H1 (cell line): ENCODE measurements around the gene KANSL3. TPM values are rescaled to one million over a fixed set of nuclear protein-coding genes. Genes with fewer than 3 reads are reported as not detected.

Experiments used
- CTBP2 ChIP-seq: IDR thresholded peaks from 2 replicates; pipeline ENCODE4 v1.7.0; 2011; ENCODE audit warnings: borderline replicate concordance, mild to moderate bottlenecking, moderate library complexity, mixed read lengths, low read length; ENCODE audit not compliant: insufficient read depth, insufficient read length
- EGR1 ChIP-seq: IDR thresholded peaks from 2 replicates; pipeline ENCODE4 v1.6.1; 2011; ENCODE audit warnings: low read depth, low read length, borderline replicate concordance
- HDAC6 ChIP-seq: IDR thresholded peaks from one replicate; pipeline ENCODE4 v1.7.1; 2012; ENCODE audit warnings: low read depth, mild to moderate bottlenecking, inconsistent platforms, low read length, moderate library complexity
- KDM1A ChIP-seq: fragments of 200-600, 300-600 bp; sonication (generic); IDR thresholded peaks from 2 replicates; pipeline ENCODE4 v1.7.1; 2016; ENCODE audit warnings: mild to moderate bottlenecking, low read length, borderline replicate concordance
- RNF2 ChIP-seq: fragments of 200-900, 300-1000 bp; sonication (generic); IDR thresholded peaks from 2 replicates; pipeline ENCODE4 v1.7.1; 2016; ENCODE audit warnings: borderline replicate concordance, low read depth, mild to moderate bottlenecking, antibody characterized with exemption, low read length; ENCODE audit not compliant: poor library complexity, severe bottlenecking; ENCODE audit errors: missing control alignments
- SAP30 ChIP-seq: fragments of 300-600 bp; sonication (generic); IDR thresholded peaks from 2 replicates; pipeline ENCODE4 v1.7.1; 2012; ENCODE audit warnings: low read length, moderate library complexity, mild to moderate bottlenecking, inconsistent platforms; ENCODE audit not compliant: insufficient read depth, insufficient replicate concordance
- SIX5 ChIP-seq: IDR thresholded peaks from 2 replicates; pipeline ENCODE4 v1.6.1; 2011; ENCODE audit warnings: mild to moderate bottlenecking, low read depth, low read length
- TAF1 ChIP-seq: IDR thresholded peaks from 2 replicates; pipeline ENCODE4 v1.6.1; 2011; ENCODE audit warnings: mild to moderate bottlenecking, low read depth, low read length
- polyA plus RNA-seq, 7 experiments: library from polyadenylated mRNA; depleted of rRNA in 3 of 7; stranded (reverse) in 5 of 7; unstranded in 2 of 7; fragments of >200 nt in 5 of 7; fragments of 200-250 nt in 2 of 7; gene quantifications; 1 replicate in 5 of 7; 2 replicates in 1 of 7; 4 replicates in 1 of 7; pipeline versions ENCODE4 v1.2.1 to v1.2.3, GENCODE V29; 2011 to 2013; ENCODE audit warnings: missing spikeins in 2 of 7, mixed read lengths in 2 of 7
- total RNA-seq: library from RNA; stranded (reverse); fragmentation: NEBNext Ultra II Directional; extraction: Animal tissue kit (Norgen Biotek cat#: 25700); gene quantifications from 2 replicates; pipeline ENCODE4 v1.2.1, GENCODE V29; 2021
- TF ChIP-seq, protein P1 (sequence below): fragments of 300-600 bp; sonication (generic); IDR thresholded peaks from 2 replicates; pipeline ENCODE4 v1.7.1; 2012; ENCODE audit warnings: low read length, moderate library complexity, mild to moderate bottlenecking, inconsistent platforms; ENCODE audit not compliant: insufficient replicate concordance
- TF ChIP-seq, protein P2 (sequence below): IDR thresholded peaks from 2 replicates; pipeline ENCODE4 v1.6.1; 2011; ENCODE audit warnings: low read length, improper control_type of control experiment

The KANSL3 gene
- total and polyA plus RNA-seq, 2 of the 8 experiments (the other 6 are each of a cell fraction or from before 2014, with no cell fraction given) = 19.8 to 31.4 TPM

DNA sequence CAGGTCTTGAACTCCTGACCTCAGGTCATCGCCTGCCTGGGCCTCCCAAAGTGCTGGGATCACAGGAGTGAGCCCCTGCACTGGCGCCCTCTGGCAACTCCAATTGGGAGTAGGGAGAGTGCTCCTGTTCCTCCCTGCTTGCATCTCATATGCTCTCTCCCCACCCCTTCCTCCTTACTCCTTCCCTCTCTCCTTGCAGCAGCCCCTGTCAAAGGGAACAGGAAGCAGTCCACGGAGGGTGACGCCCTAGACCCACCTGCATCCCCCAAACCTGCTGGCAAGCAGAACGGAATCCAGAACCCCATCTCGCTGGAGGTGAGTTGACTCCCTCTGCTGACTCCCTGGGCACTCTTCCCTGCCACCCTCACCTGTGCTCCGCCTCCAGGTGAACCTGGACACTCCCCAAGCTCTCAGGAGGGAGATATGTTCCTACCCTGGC is 90.9 kb downstream of the KANSL3 start (continued):
- TF ChIP-seq, protein P1, sequence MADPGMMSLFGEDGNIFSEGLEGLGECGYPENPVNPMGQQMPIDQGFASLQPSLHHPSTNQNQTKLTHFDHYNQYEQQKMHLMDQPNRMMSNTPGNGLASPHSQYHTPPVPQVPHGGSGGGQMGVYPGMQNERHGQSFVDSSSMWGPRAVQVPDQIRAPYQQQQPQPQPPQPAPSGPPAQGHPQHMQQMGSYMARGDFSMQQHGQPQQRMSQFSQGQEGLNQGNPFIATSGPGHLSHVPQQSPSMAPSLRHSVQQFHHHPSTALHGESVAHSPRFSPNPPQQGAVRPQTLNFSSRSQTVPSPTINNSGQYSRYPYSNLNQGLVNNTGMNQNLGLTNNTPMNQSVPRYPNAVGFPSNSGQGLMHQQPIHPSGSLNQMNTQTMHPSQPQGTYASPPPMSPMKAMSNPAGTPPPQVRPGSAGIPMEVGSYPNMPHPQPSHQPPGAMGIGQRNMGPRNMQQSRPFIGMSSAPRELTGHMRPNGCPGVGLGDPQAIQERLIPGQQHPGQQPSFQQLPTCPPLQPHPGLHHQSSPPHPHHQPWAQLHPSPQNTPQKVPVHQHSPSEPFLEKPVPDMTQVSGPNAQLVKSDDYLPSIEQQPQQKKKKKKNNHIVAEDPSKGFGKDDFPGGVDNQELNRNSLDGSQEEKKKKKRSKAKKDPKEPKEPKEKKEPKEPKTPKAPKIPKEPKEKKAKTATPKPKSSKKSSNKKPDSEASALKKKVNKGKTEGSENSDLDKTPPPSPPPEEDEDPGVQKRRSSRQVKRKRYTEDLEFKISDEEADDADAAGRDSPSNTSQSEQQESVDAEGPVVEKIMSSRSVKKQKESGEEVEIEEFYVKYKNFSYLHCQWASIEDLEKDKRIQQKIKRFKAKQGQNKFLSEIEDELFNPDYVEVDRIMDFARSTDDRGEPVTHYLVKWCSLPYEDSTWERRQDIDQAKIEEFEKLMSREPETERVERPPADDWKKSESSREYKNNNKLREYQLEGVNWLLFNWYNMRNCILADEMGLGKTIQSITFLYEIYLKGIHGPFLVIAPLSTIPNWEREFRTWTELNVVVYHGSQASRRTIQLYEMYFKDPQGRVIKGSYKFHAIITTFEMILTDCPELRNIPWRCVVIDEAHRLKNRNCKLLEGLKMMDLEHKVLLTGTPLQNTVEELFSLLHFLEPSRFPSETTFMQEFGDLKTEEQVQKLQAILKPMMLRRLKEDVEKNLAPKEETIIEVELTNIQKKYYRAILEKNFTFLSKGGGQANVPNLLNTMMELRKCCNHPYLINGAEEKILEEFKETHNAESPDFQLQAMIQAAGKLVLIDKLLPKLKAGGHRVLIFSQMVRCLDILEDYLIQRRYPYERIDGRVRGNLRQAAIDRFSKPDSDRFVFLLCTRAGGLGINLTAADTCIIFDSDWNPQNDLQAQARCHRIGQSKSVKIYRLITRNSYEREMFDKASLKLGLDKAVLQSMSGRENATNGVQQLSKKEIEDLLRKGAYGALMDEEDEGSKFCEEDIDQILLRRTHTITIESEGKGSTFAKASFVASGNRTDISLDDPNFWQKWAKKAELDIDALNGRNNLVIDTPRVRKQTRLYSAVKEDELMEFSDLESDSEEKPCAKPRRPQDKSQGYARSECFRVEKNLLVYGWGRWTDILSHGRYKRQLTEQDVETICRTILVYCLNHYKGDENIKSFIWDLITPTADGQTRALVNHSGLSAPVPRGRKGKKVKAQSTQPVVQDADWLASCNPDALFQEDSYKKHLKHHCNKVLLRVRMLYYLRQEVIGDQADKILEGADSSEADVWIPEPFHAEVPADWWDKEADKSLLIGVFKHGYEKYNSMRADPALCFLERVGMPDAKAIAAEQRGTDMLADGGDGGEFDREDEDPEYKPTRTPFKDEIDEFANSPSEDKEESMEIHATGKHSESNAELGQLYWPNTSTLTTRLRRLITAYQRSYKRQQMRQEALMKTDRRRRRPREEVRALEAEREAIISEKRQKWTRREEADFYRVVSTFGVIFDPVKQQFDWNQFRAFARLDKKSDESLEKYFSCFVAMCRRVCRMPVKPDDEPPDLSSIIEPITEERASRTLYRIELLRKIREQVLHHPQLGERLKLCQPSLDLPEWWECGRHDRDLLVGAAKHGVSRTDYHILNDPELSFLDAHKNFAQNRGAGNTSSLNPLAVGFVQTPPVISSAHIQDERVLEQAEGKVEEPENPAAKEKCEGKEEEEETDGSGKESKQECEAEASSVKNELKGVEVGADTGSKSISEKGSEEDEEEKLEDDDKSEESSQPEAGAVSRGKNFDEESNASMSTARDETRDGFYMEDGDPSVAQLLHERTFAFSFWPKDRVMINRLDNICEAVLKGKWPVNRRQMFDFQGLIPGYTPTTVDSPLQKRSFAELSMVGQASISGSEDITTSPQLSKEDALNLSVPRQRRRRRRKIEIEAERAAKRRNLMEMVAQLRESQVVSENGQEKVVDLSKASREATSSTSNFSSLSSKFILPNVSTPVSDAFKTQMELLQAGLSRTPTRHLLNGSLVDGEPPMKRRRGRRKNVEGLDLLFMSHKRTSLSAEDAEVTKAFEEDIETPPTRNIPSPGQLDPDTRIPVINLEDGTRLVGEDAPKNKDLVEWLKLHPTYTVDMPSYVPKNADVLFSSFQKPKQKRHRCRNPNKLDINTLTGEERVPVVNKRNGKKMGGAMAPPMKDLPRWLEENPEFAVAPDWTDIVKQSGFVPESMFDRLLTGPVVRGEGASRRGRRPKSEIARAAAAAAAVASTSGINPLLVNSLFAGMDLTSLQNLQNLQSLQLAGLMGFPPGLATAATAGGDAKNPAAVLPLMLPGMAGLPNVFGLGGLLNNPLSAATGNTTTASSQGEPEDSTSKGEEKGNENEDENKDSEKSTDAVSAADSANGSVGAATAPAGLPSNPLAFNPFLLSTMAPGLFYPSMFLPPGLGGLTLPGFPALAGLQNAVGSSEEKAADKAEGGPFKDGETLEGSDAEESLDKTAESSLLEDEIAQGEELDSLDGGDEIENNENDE = no peak
- TF ChIP-seq SIX5 (no peak), RNF2 (no peak), EGR1 (no peak), SAP30 (no peak), CTBP2 (no peak), TAF1 (no peak), KDM1A (peak; percentile 60; the same call in 1 of the 2 replicates), HDAC6 (no peak)
- TF ChIP-seq, protein P2, sequence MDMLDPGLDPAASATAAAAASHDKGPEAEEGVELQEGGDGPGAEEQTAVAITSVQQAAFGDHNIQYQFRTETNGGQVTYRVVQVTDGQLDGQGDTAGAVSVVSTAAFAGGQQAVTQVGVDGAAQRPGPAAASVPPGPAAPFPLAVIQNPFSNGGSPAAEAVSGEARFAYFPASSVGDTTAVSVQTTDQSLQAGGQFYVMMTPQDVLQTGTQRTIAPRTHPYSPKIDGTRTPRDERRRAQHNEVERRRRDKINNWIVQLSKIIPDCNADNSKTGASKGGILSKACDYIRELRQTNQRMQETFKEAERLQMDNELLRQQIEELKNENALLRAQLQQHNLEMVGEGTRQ = no peak
